ENCODE results near the gene COL27A1.

Gene COL27A1

GRCh38 chr9:114240216-114240615 lies 84.9 kb downstream of the COL27A1 start:
- H3K4me3 ChIP-seq (ENCODE audit: low read depth, low read length): no peak overlapping the region
- TF ChIP-seq, protein P1, sequence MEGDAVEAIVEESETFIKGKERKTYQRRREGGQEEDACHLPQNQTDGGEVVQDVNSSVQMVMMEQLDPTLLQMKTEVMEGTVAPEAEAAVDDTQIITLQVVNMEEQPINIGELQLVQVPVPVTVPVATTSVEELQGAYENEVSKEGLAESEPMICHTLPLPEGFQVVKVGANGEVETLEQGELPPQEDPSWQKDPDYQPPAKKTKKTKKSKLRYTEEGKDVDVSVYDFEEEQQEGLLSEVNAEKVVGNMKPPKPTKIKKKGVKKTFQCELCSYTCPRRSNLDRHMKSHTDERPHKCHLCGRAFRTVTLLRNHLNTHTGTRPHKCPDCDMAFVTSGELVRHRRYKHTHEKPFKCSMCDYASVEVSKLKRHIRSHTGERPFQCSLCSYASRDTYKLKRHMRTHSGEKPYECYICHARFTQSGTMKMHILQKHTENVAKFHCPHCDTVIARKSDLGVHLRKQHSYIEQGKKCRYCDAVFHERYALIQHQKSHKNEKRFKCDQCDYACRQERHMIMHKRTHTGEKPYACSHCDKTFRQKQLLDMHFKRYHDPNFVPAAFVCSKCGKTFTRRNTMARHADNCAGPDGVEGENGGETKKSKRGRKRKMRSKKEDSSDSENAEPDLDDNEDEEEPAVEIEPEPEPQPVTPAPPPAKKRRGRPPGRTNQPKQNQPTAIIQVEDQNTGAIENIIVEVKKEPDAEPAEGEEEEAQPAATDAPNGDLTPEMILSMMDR (IDR thresholded peaks at IDR 0.05; ENCODE audit: low read depth, low read length): no peak

GRCh38 chr9:114240647-114241558 lies 85.6 kb downstream of the COL27A1 start:
- TF ChIP-seq, protein P1 (IDR thresholded peaks at IDR 0.05; ENCODE audit: low read depth, low read length): no peak
- H3K4me3 ChIP-seq (ENCODE audit: low read depth, low read length): no peak overlapping the region

- TF ChIP-seq, protein P1 (IDR thresholded peaks at IDR 0.05; ENCODE audit: low read depth, low read length): no peak
- no peak overlapping the region for H3K4me3 ChIP-seq (ENCODE audit: low read depth, low read length)
These were observed 87.5 kb downstream of the COL27A1 start for GRCh38 chr9:114242837-114243236.

GRCh38 chr9:114243240-114243639 lies 87.9 kb downstream of the COL27A1 start:
- no peak overlapping the region for H3K4me3 ChIP-seq (ENCODE audit: low read depth, low read length)
- TF ChIP-seq, protein P1 (IDR thresholded peaks at IDR 0.05; ENCODE audit: low read depth, low read length): no peak

DNA sequence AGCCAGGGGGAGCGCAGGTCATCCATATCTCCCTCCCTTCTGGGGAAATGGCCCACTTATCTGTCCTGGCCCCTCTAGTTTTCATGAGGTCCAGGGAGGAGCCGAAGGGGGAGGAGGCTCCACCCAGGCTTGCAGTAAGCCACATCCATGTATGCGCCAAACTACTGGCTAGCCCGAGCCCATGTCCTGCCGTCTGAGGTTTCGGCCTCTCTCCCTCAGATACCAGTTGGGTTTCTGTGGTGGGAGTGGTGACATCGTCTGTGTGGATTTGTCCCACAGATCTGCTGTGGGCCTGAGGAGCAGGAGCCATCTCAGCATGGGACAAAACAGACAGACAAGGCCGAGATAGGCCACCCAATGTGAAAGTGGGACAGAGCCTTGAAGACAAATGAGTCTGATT lies 89.2 kb downstream of the COL27A1 start:
- no peak overlapping the region for H3K4me3 ChIP-seq (ENCODE audit: low read depth, low read length)
- TF ChIP-seq, protein P1 (IDR thresholded peaks at IDR 0.05; ENCODE audit: low read depth, low read length): no peak

DNA sequence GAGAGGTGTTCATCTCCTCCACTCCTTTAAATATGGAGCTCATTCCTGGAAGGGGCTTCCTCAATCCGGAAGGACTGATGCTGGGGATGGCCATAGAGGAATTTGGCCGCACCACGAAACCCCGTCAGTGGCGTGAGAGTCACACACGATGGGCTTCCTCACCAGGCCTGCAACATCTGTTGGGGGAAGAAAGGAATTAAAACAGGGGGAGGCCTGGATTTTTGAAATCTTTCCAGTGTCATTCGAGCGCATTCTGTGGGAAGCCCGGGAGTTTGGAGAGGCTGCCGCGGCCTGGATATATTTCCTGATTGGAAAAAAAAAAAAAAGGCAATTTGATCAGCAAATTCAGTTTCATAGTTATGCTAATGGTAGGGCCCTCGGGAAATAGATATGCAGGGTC lies 91.2 kb downstream of the COL27A1 start:
- TF ChIP-seq, protein P1 (IDR thresholded peaks at IDR 0.05; ENCODE audit: low read depth, low read length): no peak
- no peak overlapping the region for H3K4me3 ChIP-seq (ENCODE audit: low read depth, low read length)

DNA sequence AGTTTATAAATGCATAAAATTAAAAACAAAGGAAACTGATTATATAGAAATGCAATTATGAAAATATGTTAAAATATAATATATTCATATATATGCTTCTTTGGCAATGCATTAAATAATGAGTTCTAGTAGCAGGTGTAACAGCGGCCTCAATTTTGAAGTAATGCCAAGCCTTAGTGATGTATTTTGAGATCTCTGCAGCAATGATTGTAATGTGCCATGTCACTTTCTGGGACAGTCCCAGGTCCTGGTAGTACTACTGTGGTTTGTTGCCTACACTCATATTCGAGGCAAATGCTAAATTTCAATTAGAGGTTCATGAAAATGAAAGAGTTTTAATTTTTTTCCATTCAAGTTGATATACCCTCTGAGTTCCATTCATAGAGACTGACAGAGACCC lies 91.7 kb downstream of the COL27A1 start:
- TF ChIP-seq, protein P1 (IDR thresholded peaks at IDR 0.05; ENCODE audit: low read depth, low read length): no peak
- no peak overlapping the region for H3K4me3 ChIP-seq (ENCODE audit: low read depth, low read length)

All from WI38 (cell line).